GM12873 (cell line): ENCODE data around the gene MAD1L1.

Experiments used
- CTCF ChIP-seq: IDR thresholded peaks from 2 replicates; pipeline ENCODE4 v1.5.1; 2012; ENCODE audit warnings: low read depth, mild to moderate bottlenecking, moderate library complexity, low read length, control low read depth; ENCODE audit not compliant: insufficient read depth; ENCODE audit errors: missing control alignments

Gene MAD1L1

GRCh38 chr7:2164646-2165045, 68.1 kb downstream of the MAD1L1 start:
- no peak for TF ChIP-seq CTCF

GRCh38 chr7:2163600-2164555, 68.9 kb downstream of the MAD1L1 start:
- TF ChIP-seq CTCF, result no peak

GRCh38 chr7:2162959-2163358, 69.8 kb downstream of the MAD1L1 start:
- TF ChIP-seq CTCF, result no peak

- TF ChIP-seq CTCF, result no peak
These were observed 73.6 kb downstream of the MAD1L1 start for GRCh38 chr7:2159176-2159520.

- no peak for TF ChIP-seq CTCF
These were observed 74.2 kb downstream of the MAD1L1 start for GRCh38 chr7:2158331-2159175.

GRCh38 chr7:2157473-2158279, 75.1 kb downstream of the MAD1L1 start:
- no peak for TF ChIP-seq CTCF
